Activated naive CD4-positive, alpha-beta T cell treated with anti-CD3 and anti-CD28 coated beads, Interleukin-2, amount 50 U/mL, for 72 hours (primary cell): ENCODE measurements around the gene AKT1S1. TPM values are rescaled to one million over a fixed set of nuclear protein-coding genes. Genes with fewer than 3 reads are reported as not detected.

Experiments used
- ATAC-seq, 2 donors: fragments of 150-1000 bp; cut with Tn5 transposase; 2 replicates each; pipeline ENCODE4 v1.10.0; 2021; ENCODE audit warnings: mild to moderate bottlenecking in 2 of 2, moderate library complexity in 2 of 2
- DNase-seq, 2 donors: peaks; one replicate each; pipeline ENCODE4 v3.0.0; 2021 to 2022; ENCODE audit warnings: low spot score in 2 of 2
- H3K27ac Mint-ChIP-seq, 2 donors: one replicate each; pipeline ENCODE4 v1.8.0; 2022; ENCODE audit warnings: mild to moderate bottlenecking in 2 of 2, mixed read lengths in 2 of 2
- H3K36me3 Mint-ChIP-seq, 2 donors: one replicate each; pipeline ENCODE4 v1.8.0; 2022; ENCODE audit warnings: mixed read lengths in 2 of 2
- H3K9me3 Mint-ChIP-seq, 2 donors: one replicate each; pipeline ENCODE4 v1.8.0; 2022; ENCODE audit warnings: mixed read lengths in 2 of 2
- total RNA-seq, 2 donors: library from RNA; stranded (reverse); gene quantifications; one replicate each; pipeline ENCODE4 v1.2.3, GENCODE V29; 2022

The AKT1S1 gene
- total RNA-seq, 2 donors from 2014 or later: 16.9 to 34.4 TPM

DNA sequence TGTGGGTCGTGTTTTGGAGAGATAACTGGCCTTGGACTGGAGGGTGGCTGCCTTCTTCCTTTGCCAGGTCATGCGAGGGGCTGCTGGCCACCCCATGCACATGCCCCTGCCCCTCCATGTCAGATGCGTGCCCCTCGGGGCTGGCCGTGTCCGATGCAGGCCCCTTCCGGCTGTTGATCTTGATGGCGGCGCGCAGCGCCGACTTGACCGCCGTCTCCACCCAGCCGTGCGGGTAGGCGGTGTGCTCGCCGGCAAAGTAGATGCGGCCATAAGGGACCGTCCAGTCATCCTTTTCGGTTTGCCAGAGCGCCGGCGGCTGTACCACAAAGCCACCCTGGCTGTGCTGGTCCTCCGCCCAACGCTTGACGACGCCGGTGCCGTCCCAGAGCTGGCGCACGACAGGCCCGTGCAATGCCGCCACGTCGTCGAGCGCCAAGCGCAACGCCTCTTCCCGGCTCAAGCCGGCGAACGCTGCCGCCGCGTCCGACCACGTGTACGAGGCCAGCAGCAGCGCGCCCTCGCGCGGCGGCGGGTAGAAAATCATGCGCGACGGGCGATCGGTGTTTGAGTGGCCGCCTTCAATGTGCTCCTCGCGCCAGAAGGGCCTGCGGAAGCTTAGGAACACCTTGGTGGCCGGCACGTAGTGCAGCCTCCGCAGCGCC is 12.7 kb upstream of the AKT1S1 start:
- Mint-ChIP-seq H3K27ac (peak overlapping the region in 1 of 2 donors; percentile 81), H3K9me3 (no peaks in the 10 kb centered on the region), H3K36me3 (peaks cover 5 to 12% of the 10 kb centered on the region in 2 donors)
- ATAC-seq (peak; percentile 39 to 72), DNase-seq (peak; percentile 81 to 82)

GRCh38 chr19:49889038-49889686 is 12.0 kb upstream of the AKT1S1 start:
- Mint-ChIP-seq H3K27ac (peak overlapping the region in 1 of 2 donors; percentile 81), H3K9me3 (no peaks in the 10 kb centered on the region), H3K36me3 (peaks cover 5 to 12% of the 10 kb centered on the region in 2 donors)
- DNase-seq (no peak), ATAC-seq (no peak)

DNA sequence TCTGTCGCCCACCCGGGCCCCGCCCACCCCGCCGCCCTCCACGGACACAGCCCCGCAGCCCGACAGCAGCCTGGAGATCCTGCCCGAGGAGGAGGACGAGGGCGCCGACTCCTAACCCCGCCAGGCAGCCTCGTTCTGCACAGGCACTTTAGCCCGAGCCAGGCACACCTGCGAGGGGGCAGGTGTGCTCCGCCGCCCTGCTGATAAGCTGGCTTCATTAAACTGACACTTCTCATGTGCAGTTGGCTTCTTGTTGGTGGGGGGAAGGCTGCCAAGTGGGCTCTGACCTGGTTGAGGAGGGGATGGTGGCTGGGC is 11.3 kb upstream of the AKT1S1 start:
- ATAC-seq: no peak
- Mint-ChIP-seq H3K36me3 (peaks cover 5 to 14% of the 10 kb centered on the region in 2 donors), H3K27ac (no peak overlapping the region), H3K9me3 (no peaks in the 10 kb centered on the region)
- DNase-seq: no peak

DNA sequence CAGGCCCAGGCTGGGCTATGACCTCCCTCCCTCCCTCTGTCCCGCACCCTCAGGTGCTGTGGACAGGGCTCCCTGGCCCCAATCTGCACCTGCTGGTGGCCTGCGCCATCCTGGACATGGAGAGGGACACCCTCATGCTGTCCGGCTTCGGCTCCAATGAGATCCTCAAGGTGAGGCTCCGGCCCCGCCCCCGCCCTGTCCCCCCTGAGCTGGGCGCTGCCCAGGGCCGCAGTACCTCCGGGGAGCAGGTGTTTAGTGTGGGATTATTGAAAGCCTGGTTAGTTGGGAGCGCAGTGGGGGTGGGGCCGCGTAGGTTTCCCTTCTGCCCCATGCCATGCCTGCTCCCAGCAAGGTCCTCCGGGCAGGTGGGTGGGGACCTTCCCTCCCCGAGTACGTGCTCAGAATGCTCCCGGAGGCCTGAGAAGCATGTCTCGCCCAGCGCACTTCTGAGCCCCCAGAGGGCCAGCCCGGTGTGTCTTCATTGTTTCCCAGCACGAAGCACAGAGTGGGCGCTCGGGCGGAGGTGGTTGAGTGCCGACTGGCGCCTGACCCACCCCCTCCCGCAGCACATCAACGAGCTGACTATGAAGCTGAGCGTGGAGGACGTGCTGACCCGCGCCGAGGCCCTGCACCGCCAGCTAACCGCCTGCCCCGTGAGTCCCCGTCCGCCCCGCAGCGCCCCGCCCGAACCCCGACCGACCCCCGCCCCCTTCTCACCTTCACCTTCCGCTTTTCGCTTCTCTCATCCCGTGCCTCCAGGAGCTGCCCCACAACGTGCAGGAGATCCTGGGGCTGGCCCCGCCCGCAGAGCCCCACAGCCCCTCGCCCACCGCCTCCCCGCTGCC is 10.7 kb upstream of the AKT1S1 start:
- H3K27ac Mint-ChIP-seq: no peak overlapping the region
- ATAC-seq (no peak), DNase-seq (no peak)
- no peaks in the 10 kb centered on the region for H3K9me3 Mint-ChIP-seq
- H3K36me3 Mint-ChIP-seq: peaks cover 5 to 19% of the 10 kb centered on the region in 2 donors

DNA sequence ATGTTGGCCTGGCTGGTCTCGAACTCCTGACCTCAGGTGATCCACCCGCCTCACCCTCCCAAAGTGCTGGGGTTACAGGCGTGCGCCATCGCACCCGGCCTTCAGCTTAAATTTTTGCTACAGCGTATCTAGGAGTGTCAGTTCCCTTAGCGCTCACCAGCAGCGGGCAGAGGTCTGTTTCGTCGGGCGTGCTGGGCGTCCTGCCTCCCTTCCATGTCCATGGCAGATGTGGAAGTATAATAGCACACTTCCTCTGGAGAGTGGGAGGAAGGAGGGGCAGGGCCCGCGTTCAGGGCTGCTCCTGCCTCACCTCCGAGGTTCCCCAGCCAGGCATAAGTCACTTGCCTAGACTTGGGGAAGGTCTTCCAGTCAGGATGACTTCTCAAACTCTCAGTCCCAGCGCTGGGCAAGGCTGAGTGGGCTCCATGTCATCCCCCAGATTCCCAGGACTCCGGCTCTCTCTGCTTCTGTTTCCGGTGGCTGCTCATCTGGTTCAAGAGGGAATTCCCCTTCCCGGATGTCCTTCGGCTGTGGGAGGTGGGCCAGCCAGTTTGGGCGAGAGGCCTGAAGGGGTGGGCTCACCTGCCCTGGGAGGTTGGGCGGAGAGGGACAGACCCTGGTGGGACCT is 10.0 kb upstream of the AKT1S1 start:
- Mint-ChIP-seq H3K27ac (no peak overlapping the region), H3K9me3 (no peaks in the 10 kb centered on the region), H3K36me3 (peaks cover 5 to 23% of the 10 kb centered on the region in 2 donors)
- no peak for DNase-seq
- ATAC-seq: no peak

GRCh38 chr19:49884760-49885159 is 7.6 kb upstream of the AKT1S1 start:
- ATAC-seq: no peak
- Mint-ChIP-seq H3K36me3 (peaks cover 5 to 23% of the 10 kb centered on the region in 2 donors), H3K9me3 (no peaks in the 10 kb centered on the region), H3K27ac (no peak overlapping the region)
- no peak for DNase-seq

DNA sequence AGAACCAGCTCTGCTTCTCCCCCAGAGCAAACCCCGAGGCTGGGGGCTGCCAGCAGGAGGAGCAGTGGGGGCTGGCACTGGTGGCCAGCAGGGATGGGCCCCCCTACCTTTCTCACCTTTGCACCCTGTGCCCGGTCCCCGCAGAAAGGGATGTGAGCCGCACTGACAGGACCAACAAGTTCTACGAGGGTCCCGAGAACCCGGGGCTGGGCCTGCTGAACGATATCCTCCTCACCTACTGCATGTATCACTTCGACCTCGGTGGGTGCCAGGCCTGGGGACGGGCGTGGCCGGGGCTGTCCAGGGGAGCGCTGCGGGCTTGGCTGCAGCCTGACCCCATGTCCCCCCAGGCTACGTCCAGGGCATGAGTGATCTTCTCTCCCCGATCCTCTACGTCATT is 7.0 kb upstream of the AKT1S1 start:
- no peaks in the 10 kb centered on the region for H3K9me3 Mint-ChIP-seq
- ATAC-seq (no peak), DNase-seq (no peak)
- H3K27ac Mint-ChIP-seq: no peak overlapping the region
- peaks cover 5 to 18% of the 10 kb centered on the region in 2 donors for H3K36me3 Mint-ChIP-seq

- Mint-ChIP-seq H3K36me3 (peaks cover 5 to 24% of the 10 kb centered on the region in 2 donors), H3K27ac (peak overlapping the region in 1 of 2 donors; percentile 4), H3K9me3 (no peaks in the 10 kb centered on the region)
- no peak for ATAC-seq
- no peak for DNase-seq
Observed at GRCh38 chr19:49883094-49883493, 5.9 kb upstream of the AKT1S1 start.

GRCh38 chr19:49882643-49883042 is 5.5 kb upstream of the AKT1S1 start:
- H3K36me3 Mint-ChIP-seq: peaks cover 5 to 27% of the 10 kb centered on the region in 2 donors
- ATAC-seq (no peak), DNase-seq (no peak)
- no peak overlapping the region for H3K27ac Mint-ChIP-seq
- H3K9me3 Mint-ChIP-seq: no peaks in the 10 kb centered on the region

- no peaks in the 10 kb centered on the region for H3K9me3 Mint-ChIP-seq
- no peak for DNase-seq
- peaks cover 5 to 27% of the 10 kb centered on the region in 2 donors for H3K36me3 Mint-ChIP-seq
- H3K27ac Mint-ChIP-seq: no peak overlapping the region
- no peak for ATAC-seq
Observed at GRCh38 chr19:49881672-49882394, 4.7 kb upstream of the AKT1S1 start.

DNA sequence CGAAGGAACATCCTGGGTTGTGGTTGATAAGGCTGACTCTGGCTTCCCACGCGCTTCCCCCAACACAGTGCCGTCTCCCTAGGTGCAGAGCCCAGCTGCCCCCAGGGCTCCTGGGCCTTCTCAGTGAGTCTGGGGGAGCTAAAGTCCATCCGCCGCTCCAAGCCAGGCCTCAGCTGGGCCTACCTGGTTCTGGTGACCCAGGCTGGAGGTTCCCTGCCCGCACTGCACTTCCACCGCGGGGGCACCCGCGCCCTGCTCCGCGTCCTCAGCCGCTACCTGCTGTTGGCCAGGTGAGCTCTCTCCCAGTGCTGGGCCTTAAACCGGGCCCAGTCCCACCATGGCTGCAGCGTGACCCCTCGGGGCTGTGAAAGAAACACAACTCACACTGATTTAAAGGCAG is 4.0 kb upstream of the AKT1S1 start:
- no peaks in the 10 kb centered on the region for H3K9me3 Mint-ChIP-seq
- H3K27ac Mint-ChIP-seq: no peak overlapping the region
- ATAC-seq (no peak), DNase-seq (no peak)
- peaks cover 5 to 27% of the 10 kb centered on the region in 2 donors for H3K36me3 Mint-ChIP-seq

- H3K9me3 Mint-ChIP-seq: no peaks in the 10 kb centered on the region
- DNase-seq (no peak), ATAC-seq (no peak)
- H3K27ac Mint-ChIP-seq: peak overlapping the region in 1 of 2 donors; percentile 44
- H3K36me3 Mint-ChIP-seq: peaks cover 2 to 27% of the 10 kb centered on the region in 2 donors
Observed at GRCh38 chr19:49880162-49880869, 3.2 kb upstream of the AKT1S1 start.

GRCh38 chr19:49879243-49879963 is 2.2 kb upstream of the AKT1S1 start:
- H3K27ac Mint-ChIP-seq: peak overlapping the region in 1 of 2 donors; percentile 40
- DNase-seq (no peak), ATAC-seq (no peak)
- peaks cover 0 to 27% of the 10 kb centered on the region in 2 donors for H3K36me3 Mint-ChIP-seq
- no peaks in the 10 kb centered on the region for H3K9me3 Mint-ChIP-seq

DNA sequence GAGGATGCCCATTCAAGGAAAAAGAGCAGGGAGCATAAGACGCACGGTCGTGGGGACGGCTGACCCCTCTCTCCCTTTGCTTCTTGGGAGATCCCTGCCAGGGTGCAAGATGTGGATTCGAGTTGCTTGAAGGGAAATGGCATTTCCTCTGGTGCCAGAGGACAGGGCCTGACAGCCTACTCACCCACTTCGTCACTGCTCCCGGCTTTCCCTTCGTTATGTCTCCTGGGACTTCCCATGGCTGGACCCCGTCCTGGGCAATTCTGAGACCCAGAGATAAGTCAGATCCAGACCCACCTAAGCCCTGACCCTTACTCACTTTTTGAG is 1.6 kb upstream of the AKT1S1 start:
- H3K36me3 Mint-ChIP-seq: peaks cover 0 to 27% of the 10 kb centered on the region in 2 donors

More for the DNA sequence above, 1.6 kb upstream of the AKT1S1 start:
- no peaks in the 10 kb centered on the region for H3K9me3 Mint-ChIP-seq
- no peak for DNase-seq
- H3K27ac Mint-ChIP-seq: peak overlapping the region in 1 of 2 donors; percentile 50
- no peak for ATAC-seq
